ENCODE measurements around the gene UCK2. TPM values are rescaled to one million over a fixed set of nuclear protein-coding genes. Genes with fewer than 3 reads are reported as not detected.

Gene UCK2
- total RNA-seq, 1 experiment from 2014 or later = 88.4 TPM

DNA sequence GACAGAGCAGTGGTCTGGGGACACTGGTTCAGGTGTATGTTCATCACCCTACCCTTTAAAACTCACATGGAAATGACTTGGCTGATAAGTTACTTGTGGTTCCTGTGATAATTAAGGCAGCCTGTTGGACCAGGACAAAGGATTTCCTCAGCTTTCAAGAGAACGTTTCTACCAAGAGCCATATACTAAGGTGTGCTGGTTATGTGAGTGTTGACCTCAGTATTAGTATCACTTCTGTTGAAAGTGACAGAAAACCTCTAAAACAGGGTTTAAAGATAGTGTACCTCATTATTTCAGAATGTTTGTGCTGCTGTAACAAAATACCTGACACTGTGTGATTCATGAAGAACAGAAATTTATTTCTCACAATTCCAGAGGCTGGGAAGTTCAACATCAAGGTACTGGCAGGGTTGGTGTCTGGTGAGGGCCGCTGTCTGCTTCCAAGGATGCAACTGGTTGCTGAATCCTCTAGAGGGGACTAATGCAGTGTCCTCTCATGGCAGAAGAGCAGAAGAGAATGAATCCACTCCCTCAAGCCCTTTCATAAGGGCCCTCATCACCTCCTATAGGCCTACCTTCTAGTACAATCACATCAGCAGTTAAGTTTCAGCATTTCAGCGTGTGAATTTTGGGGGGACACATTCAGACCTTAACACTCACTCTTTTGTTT, 54.9 kb downstream of the UCK2 start:
- peaks cover 100% of the 10 kb centered on the region for H3K79me2 ChIP-seq (ENCODE audit: insufficient read depth, low read length)
- H3K4me3 ChIP-seq (replicated peaks in 1 of 2; ENCODE audit: low read depth in 1 of 2, low read length in 2 of 2) = no peak overlapping the region
- POLR2A ChIA-PET = no interaction called here
- H3K27me3 ChIP-seq (ENCODE audit: insufficient read depth, low read length) = no peaks in the 10 kb centered on the region
- ATAC-seq (peak; percentile 39; the same call in 1 of the 2 replicates), DNase-seq (ENCODE audit: low read depth, low spot score) (no peak)
- intact Hi-C loops (cut with micrococcal nuclease) = no loop called here
- H3K9ac ChIP-seq (ENCODE audit: low read length) = no peak overlapping the region
- H3K27ac ChIP-seq (ENCODE audit: low read depth, low read length) = no peak overlapping the region
- H4K20me1 ChIP-seq (ENCODE audit: insufficient read depth) = peaks cover 24% of the 10 kb centered on the region; the same call in 1 of the 2 replicates
- TF ChIP-seq SP1 (IDR thresholded peaks at IDR 0.05; ENCODE audit: low read depth) (no peak), ELF1 (IDR thresholded peaks at IDR 0.05; ENCODE audit: borderline replicate concordance, low read depth) (no peak), EGR1 (IDR thresholded peaks at IDR 0.05; ENCODE audit: low read depth) (no peak), JUND (IDR thresholded peaks at IDR 0.05) (no peak), YY1 (IDR thresholded peaks at IDR 0.05; ENCODE audit: extremely low read depth, insufficient replicate concordance, low read depth, low read length) (no peak), ZBTB33 (IDR thresholded peaks at IDR 0.05; ENCODE audit: extremely low read depth, insufficient replicate concordance, low read length) (no peak), RAD21 (IDR thresholded peaks at IDR 0.05; ENCODE audit: low read depth) (no peak), ZFX (IDR thresholded peaks at IDR 0.05) (no peak), CEBPB (IDR thresholded peaks at IDR 0.05; ENCODE audit: low read depth) (no peak), POLR2A (IDR thresholded peaks at IDR 0.05; ENCODE audit: borderline replicate concordance, extremely low read depth, insufficient read depth, insufficient read length) (no peak)
- TF ChIP-seq, protein P1, sequence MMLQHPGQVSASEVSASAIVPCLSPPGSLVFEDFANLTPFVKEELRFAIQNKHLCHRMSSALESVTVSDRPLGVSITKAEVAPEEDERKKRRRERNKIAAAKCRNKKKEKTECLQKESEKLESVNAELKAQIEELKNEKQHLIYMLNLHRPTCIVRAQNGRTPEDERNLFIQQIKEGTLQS (IDR thresholded peaks at IDR 0.05) = no peak
- H3K9me2 ChIP-seq (ENCODE audit: insufficient read depth) = no peaks in the 10 kb centered on the region
- RAD21 ChIA-PET (ENCODE audit: low non-redundant PET in 1 of 2, low total read pairs in 2 of 2, uncharacterized antibody in 2 of 2, unreplicated experiment in 2 of 2) = interaction anchor here in 1 of 2 experiments (1.0 kb wide), 1 partner anchor 11 kb away, joined by 3 read pairs; no protein-coding TSS in a partner anchor
- H3K4me2 ChIP-seq (ENCODE audit: low read length) = no peak overlapping the region
- BruUV-seq (replicated peaks) = no TSS peak
- no peak overlapping the region for H2AFZ ChIP-seq (ENCODE audit: low read depth, low read length, poor library complexity, severe bottlenecking)
- H3K9me3 ChIP-seq (ENCODE audit: control insufficient read depth in 1 of 2, insufficient read depth in 1 of 2, low read depth in 1 of 2, low read length in 2 of 2) = peaks cover 0 to 1% of the 10 kb centered on the region in 2 experiments; a peak in 1 of 4 replicates
- H3K36me3 ChIP-seq (ENCODE audit: control insufficient read depth in 1 of 2, insufficient read depth in 2 of 2, low read length in 2 of 2) = no peaks in the 10 kb centered on the region
- H3K4me1 ChIP-seq (ENCODE audit: control insufficient read depth in 1 of 2, insufficient read depth in 2 of 2, low read length in 2 of 2) = peaks cover 0 to 16% of the 10 kb centered on the region in 2 experiments; a peak in 1 of 4 replicates
- CTCF ChIA-PET = interaction anchor here (0.8 to 2.1 kb wide), 2 partner anchors 11 to 184 kb away, joined by 3 to 9 read pairs; partner anchors contain the start of gene ALDH9A1

Measured in HCT116 (cell line).